Ecto neural progenitor cell (in vitro differentiated cells): ENCODE results near the gene HOXA7.

Source experiments
- DNase-seq: peaks from one replicate; pipeline ENCODE4 v3.0.0-alpha.2; 2018; ENCODE audit warnings: low spot score

The HOXA7 gene

GRCh38 chr7:27170426-27171324 is 14.2 kb upstream of the HOXA7 start:
- DNase-seq: no peak

- DNase-seq: no peak
Observed at GRCh38 chr7:27169658-27170425, 13.4 kb upstream of the HOXA7 start.

GRCh38 chr7:27168265-27168947 is 11.9 kb upstream of the HOXA7 start:
- no peak for DNase-seq

GRCh38 chr7:27167916-27168264 is 11.4 kb upstream of the HOXA7 start:
- DNase-seq: no peak

GRCh38 chr7:27166531-27167505 is 10.3 kb upstream of the HOXA7 start:
- DNase-seq: no peak

- DNase-seq: no peak
Observed at GRCh38 chr7:27165996-27166530, 9.6 kb upstream of the HOXA7 start.

GRCh38 chr7:27165089-27165995 is 8.9 kb upstream of the HOXA7 start, which contains the start of gene HOXA9:
Gene HOXA9, minus strand, starts transcription at chr7:27165537. Its CDS starts 80 bp downstream, at chr7:27165457.
- DNase-seq: no peak

- peak; percentile 81 for DNase-seq
Observed at GRCh38 chr7:27164367-27165088, 8.1 kb upstream of the HOXA7 start.

GRCh38 chr7:27164045-27164366 is 7.5 kb upstream of the HOXA7 start:
- no peak for DNase-seq

GRCh38 chr7:27163288-27164044 is 7.0 kb upstream of the HOXA7 start:
- no peak for DNase-seq

DNA sequence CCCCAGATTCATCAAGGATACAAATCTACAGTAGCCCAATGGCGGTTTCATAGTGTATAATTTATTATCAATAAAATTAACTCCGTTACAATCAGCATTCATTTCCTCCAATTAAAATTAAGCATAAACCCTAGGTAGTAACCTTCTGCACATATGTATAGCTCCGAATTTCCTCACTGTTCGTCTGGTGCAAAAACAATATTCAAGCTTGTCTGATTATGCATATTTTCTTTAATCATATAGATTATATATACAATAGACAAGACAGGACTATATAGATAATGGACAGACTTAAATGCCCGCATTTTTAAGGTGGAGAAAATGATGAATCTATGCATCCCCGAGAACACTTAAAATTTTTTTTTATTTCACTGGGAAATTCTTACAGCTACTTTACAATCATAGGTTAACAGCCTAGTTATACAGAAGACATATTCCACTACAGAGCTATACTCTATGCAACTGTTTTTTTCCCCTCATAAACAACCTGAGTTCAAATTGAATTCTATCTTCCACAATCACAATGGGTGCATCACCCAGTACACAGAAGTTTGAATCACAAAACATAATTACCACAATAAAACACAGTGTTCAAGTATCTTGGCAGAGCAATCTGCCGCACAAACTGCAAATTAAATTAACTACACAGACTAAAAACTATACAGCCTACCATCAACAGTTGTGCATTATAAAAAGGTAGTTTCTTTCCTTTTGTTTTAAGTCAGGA is 6.2 kb upstream of the HOXA7 start:
- DNase-seq: no peak

GRCh38 chr7:27161721-27162560 is 5.5 kb upstream of the HOXA7 start:
- no peak for DNase-seq

- no peak for DNase-seq
Observed at GRCh38 chr7:27161214-27161720, 4.8 kb upstream of the HOXA7 start.

GRCh38 chr7:27160546-27161213 is 4.2 kb upstream of the HOXA7 start:
- peak; percentile 94 for DNase-seq

GRCh38 chr7:27160145-27160545 is 3.7 kb upstream of the HOXA7 start:
- DNase-seq: no peak
